ENCODE data around the gene XRCC2. TPM values are rescaled to one million over a fixed set of nuclear protein-coding genes. Genes with fewer than 3 reads are reported as not detected.

XRCC2 gene
- total RNA-seq, 1 experiment from 2014 or later, result 45.0 TPM

DNA sequence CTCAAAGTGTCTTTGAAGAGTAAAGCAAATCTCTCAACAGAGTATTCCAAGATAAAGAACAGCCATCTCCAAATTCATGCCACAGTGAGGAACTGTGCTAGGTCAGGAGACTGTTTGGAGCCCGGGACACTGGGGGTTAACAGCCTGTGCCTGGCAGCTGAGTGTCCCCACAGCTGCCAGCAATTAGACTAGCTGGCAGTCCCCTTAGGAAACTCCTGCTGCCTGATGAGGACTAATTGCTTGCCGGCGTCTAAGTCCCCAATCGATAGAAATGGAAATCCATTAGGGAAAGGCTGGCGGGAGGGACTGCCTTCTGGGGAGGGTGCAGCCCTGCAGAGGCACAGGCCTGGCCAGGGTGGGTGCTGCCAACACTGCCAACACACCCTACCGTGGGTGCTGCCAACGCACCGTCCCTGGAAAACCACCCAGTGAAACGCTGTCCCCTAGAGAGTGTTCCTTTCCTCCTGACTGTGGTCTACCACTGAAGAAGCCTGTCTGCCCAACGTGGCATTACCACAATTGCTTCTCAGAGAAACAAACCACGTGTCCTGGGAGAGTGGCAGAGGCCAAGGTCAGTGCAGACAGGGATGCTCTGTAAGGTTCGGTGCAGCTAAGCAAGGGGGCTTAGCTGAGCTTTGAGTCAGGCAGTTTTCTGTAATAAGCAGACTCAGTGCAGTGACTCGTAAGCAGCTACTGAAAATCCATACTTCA, 60.8 kb downstream of the XRCC2 start:
- Histone ChIP-seq H3K27me3 (no peaks in the 10 kb centered on the region), H3K4me1 (peaks cover 7% of the 10 kb centered on the region), H3K36me3 (no peaks in the 10 kb centered on the region), H3K4me3 (peak overlapping the region; percentile 34), H3K9me3 (replicated peaks) (no peaks in the 10 kb centered on the region), H3K27ac (no peak overlapping the region)
- DNase-seq, result peak; percentile 43 to 72

GRCh38 chr7:152608656-152609055, 67.3 kb downstream of the XRCC2 start:
- Histone ChIP-seq H3K9me3 (replicated peaks) (no peaks in the 10 kb centered on the region), H3K27ac (no peak overlapping the region), H3K4me1 (no peaks in the 10 kb centered on the region), H3K36me3 (no peaks in the 10 kb centered on the region), H3K4me3 (no peak overlapping the region), H3K27me3 (no peaks in the 10 kb centered on the region)
- no peak for DNase-seq

DNA sequence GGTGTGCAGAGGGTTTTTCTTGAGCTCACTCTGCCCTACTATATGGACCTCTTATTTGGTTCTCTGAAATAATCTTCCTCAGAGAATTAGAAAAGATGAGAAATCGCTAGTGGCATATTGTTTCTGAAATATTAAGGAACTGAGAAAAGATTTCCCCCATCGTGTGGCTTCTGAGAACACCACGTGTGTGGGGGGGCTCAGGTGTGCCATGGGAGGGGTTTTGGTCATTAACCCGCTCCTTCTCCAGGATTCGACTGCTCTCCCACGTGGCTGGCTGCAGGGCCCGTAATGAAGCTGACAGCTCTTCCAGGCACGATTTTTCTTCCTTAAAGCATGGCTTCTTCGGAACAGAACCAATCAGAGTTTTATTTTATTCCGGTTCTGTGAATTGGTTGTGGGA, 67.7 kb downstream of the XRCC2 start:
- Histone ChIP-seq H3K9me3 (replicated peaks) (no peaks in the 10 kb centered on the region), H3K27me3 (no peaks in the 10 kb centered on the region), H3K4me1 (no peaks in the 10 kb centered on the region), H3K36me3 (no peaks in the 10 kb centered on the region), H3K4me3 (no peak overlapping the region), H3K27ac (no peak overlapping the region)
- no peak for DNase-seq

DNA sequence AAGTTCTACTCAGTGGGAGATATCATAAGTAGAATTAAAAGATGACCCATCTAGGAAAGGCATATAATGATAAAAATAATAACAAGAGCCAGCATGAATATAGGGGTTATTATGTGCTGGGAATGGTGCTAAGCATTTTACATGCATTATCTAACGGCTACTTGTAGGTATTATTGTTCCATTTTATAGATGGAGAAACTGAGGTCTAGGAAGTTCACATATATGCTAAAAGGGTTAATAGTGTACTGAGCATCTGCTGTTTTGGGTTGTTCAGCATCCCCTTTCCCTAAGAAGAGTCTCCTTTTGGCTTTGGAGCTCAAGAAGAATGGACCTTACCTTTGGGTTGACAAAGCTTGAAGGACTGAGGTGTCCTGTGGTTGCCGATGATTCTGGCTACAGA, 68.9 kb downstream of the XRCC2 start:
- Histone ChIP-seq H3K4me3 (no peak overlapping the region), H3K27ac (no peak overlapping the region), H3K27me3 (no peaks in the 10 kb centered on the region), H3K9me3 (replicated peaks) (no peaks in the 10 kb centered on the region), H3K4me1 (no peaks in the 10 kb centered on the region), H3K36me3 (no peaks in the 10 kb centered on the region)
- no peak for DNase-seq

DNA sequence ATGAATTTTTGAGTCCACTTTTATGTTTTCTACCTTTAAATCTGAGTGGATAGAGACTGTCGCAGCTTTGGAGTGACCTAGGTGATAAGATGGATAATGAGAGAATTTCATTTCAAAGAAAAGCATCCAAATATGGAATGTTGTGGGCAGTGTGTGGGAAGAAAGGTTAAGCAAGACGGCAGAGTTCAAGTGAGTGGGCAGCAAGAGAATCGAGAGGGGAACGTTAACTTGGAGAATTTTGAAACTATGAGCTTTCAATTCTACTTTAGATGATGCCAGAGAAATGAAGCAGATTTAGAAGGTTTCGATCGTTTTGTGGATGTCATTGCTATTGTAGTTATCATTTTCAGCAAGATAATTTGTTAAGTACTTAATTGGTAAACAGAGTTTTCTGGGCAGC, 73.0 kb downstream of the XRCC2 start:
- no peak for DNase-seq
- Histone ChIP-seq H3K4me3 (no peak overlapping the region), H3K27me3 (no peaks in the 10 kb centered on the region), H3K27ac (no peak overlapping the region), H3K4me1 (no peaks in the 10 kb centered on the region), H3K9me3 (replicated peaks) (no peaks in the 10 kb centered on the region), H3K36me3 (no peaks in the 10 kb centered on the region)

DNA sequence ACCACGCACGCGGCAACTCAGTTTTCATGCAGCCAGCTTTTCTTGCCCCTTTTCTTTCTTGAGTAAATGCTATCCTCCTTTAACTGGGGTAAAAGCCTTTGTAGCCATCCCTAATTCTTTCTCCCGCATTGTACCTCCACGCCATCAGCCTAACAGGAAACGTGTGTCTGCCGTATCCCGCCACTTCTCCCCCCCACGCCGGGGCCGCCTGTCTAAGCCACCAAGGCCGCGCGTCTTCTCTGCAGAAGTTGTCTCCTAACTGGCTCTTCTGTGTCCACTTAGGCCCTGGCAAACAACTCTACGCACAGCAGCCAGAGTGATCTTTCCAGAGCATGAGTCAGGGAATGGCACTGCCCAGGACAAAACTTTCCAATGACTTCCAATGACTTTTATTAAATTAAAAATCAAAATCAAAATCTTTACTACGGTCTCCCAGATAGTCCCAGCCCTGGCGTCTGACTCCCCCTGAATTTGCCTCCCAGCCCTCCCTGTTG, 74.6 kb downstream of the XRCC2 start:
- Histone ChIP-seq H3K36me3 (no peaks in the 10 kb centered on the region), H3K4me3 (no peak overlapping the region), H3K27me3 (no peaks in the 10 kb centered on the region), H3K4me1 (no peaks in the 10 kb centered on the region), H3K27ac (no peak overlapping the region), H3K9me3 (replicated peaks) (no peaks in the 10 kb centered on the region)
- no peak for DNase-seq

DNA sequence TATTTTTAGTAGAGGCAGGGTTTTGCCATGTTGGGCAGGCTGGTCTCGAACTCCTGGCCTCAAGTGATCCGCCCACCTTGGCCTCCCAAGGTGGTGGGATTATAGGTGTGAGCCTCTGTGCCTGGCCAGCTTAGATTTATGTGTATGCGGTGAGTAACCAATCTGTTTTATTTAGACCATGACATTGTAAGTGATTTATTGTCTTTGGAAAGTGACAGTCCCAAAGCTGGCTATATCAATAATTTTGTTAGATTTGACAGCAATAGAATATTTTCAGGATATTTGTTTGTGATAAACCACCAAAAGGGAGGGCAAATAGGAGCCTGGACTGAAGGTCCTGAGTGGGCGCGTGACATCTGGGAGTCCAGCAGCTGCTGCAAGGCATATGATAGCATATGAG, 75.7 kb downstream of the XRCC2 start:
- Histone ChIP-seq H3K4me1 (no peaks in the 10 kb centered on the region), H3K9me3 (replicated peaks) (no peaks in the 10 kb centered on the region), H3K36me3 (no peaks in the 10 kb centered on the region), H3K4me3 (no peak overlapping the region), H3K27me3 (no peaks in the 10 kb centered on the region), H3K27ac (no peak overlapping the region)
- no peak for DNase-seq

DNA sequence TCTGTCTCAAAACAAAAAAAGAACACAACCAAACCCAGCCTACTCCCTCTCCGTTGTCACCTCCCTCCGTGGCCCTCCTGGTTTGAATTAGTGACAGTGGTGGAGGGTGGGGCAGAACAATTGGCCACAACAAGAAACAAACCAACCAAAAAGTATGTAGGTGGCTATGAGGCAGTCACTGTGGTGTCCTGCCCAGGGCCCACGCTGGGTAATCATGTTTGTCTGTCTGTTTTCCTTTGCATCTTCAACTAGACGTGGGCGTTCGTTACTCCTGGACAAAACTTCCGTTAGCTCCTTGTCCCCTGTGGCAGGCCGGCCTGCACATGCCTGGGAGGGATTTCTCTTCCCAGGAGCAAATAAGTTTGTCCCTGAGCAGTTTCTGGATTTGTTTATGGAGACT, 78.4 kb downstream of the XRCC2 start:
- no peak for DNase-seq
- H3K4me1 ChIP-seq, result no peaks in the 10 kb centered on the region
- no peak overlapping the region for H3K4me3 ChIP-seq
- no peak overlapping the region for H3K27ac ChIP-seq
- H3K9me3 ChIP-seq (replicated peaks), result no peaks in the 10 kb centered on the region
- H3K27me3 ChIP-seq, result no peaks in the 10 kb centered on the region
- H3K36me3 ChIP-seq, result no peaks in the 10 kb centered on the region

DNA sequence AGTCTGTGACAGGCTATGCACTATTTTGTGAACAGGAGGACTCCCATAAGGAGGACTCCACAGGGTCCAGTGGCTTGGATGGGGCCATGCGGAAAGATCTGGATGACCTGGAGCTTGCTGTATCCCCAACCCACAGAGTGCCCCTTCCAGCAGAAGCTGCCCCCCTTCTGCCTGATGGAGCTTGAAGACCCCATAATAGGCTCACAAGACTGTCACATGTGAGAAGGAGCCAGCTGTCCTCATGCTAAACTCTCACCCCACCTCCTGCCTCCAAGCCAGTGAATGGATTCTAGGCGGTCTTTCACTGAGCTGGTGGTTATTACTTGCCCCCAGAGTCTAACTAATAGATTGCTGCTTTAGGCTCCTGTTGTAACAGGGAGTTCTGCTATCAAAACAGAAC, 79.1 kb downstream of the XRCC2 start:
- H3K4me1 ChIP-seq, result no peaks in the 10 kb centered on the region
- no peak overlapping the region for H3K27ac ChIP-seq
- no peaks in the 10 kb centered on the region for H3K9me3 ChIP-seq (replicated peaks)
- no peaks in the 10 kb centered on the region for H3K27me3 ChIP-seq
- no peak for DNase-seq
- H3K4me3 ChIP-seq, result no peak overlapping the region
- H3K36me3 ChIP-seq, result no peaks in the 10 kb centered on the region

Other genes with a start within 250 kb of the XRCC2 start
- 33.2 and 35.1 TPM in 2 replicates for gene KMT2C, start 240.1 kb downstream of the XRCC2 start, total RNA-seq (2014; rRNA removed; shearing (Covaris generic))
- 10.5 and 13.9 TPM in 2 replicates for gene ACTR3B, start 83.6 kb upstream of the XRCC2 start, total RNA-seq (2014; rRNA removed; shearing (Covaris generic))